ENCODE measurements around the gene DCC.
"Not testable (repeated sequence)": the region's sequence is repeated elsewhere in the genome, so short reads cannot be mapped to it uniquely, and the experiment has no call there.

DCC gene

DNA sequence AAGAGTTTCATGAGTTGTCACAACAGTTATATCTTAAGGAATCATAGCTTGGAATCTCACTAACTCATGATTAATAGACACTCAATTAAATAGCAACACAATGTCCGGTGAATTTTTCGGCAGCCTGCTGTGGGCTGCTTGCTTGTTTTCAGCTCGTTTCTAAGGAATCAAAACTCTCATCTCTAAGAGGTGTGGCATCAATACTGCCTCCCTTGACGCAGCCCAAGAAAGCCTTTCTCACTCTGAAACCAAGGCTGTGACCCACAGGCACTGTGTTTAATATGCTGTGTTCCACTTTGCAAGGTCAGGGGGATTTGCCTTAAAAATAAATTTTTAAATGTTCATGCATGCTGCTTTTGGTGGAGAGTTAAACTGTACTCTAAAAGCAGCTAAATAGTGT is 5.4 kb downstream of the DCC start:
- H3K27ac ChIP-seq, result no peak overlapping the region
- TF ChIP-seq, protein P1, sequence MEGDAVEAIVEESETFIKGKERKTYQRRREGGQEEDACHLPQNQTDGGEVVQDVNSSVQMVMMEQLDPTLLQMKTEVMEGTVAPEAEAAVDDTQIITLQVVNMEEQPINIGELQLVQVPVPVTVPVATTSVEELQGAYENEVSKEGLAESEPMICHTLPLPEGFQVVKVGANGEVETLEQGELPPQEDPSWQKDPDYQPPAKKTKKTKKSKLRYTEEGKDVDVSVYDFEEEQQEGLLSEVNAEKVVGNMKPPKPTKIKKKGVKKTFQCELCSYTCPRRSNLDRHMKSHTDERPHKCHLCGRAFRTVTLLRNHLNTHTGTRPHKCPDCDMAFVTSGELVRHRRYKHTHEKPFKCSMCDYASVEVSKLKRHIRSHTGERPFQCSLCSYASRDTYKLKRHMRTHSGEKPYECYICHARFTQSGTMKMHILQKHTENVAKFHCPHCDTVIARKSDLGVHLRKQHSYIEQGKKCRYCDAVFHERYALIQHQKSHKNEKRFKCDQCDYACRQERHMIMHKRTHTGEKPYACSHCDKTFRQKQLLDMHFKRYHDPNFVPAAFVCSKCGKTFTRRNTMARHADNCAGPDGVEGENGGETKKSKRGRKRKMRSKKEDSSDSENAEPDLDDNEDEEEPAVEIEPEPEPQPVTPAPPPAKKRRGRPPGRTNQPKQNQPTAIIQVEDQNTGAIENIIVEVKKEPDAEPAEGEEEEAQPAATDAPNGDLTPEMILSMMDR (conservative IDR thresholded peaks at IDR 0.05), result no peak
- TF ChIP-seq ZFX (IDR thresholded peaks at IDR 0.05), result no peak

DNA sequence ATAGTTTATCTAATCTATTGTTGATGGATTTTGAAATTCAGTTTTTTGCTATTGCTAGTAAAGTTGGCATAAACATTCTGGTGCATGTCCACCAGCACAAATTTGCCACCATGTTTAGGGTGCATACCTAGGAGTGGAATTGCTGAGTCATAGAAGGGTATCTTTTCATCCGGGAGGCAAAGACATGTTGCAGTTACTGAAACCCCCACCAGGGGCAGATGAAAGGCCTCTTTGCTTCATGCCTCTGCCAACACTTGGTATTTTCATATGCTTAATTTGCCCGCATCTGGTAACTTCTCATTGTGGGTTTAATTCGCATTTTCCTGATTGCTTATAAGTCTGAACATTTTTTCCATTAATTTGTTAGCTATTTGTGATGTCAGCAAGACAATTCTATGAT is 8.2 kb downstream of the DCC start:
- H3K27ac ChIP-seq, result no peak overlapping the region

DNA sequence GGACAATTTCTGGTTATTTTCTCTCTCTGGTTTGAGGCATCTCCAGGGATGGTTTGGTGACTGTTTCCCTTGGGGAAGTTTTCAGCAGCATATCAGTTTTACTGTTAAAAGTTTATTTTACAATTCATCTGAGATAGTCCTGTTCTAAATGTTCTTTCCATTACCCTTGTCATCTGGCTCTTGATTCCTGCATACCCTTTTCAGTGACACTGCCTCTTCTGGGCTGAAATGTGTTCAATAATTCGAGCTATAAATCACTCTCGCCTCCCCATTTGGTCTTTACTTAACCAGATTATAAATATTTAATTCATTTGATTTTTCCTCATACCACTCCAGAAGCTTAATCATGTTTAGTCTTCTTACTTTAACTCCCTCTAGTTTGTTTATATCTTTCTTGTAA is 9.5 kb downstream of the DCC start:
- TF ChIP-seq, protein P1 (conservative IDR thresholded peaks at IDR 0.05), result no peak
- TF ChIP-seq ZFX (IDR thresholded peaks at IDR 0.05), result no peak
- H3K27ac ChIP-seq, result no peak overlapping the region

More for the DNA sequence above, 8.2 kb downstream of the DCC start:
- no peak for TF ChIP-seq ZFX (IDR thresholded peaks at IDR 0.05)
- TF ChIP-seq, protein P1 (conservative IDR thresholded peaks at IDR 0.05), result peak; percentile 47

DNA sequence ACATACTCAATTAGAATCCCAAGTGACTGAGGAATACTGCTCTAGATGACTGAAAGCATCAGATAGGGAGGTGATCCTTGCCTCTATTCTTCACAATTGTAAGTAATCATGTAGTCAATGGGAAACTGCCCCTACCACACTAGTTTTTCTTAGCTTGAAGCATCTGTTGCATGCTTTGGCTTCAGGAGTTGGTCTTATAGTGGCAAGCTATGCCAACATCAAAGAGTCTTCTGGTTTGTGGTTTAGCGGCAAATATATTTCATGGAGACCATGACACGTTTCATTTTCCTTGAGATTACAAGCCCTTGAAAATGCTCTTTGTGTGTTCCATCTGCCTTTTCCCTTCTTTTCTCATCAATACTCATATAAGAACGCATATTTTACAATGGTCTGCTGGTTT is 12.9 kb downstream of the DCC start:
- TF ChIP-seq ZFX (IDR thresholded peaks at IDR 0.05), result no peak
- TF ChIP-seq, protein P1 (conservative IDR thresholded peaks at IDR 0.05), result no peak
- no peak overlapping the region for H3K27ac ChIP-seq

DNA sequence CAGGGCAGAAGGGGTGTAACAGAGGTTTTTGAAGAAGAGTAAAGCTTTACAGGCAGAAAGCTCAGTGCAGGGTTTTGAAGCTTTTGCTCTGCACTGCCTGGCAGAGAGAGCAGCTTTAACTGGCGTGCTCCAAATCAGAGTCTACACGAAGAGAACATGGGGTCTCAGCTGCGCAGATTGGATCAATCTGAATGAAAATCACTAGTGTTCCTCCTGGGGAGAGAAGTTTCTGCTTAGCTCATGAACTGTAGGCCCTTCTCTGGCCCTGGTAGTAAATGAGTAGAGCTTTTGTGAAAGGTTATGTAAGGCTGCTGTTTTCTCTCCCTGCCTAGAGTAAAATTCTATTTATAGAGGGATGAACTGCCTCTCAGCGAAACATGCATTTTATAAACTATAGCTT is 13.6 kb downstream of the DCC start:
- no peak overlapping the region for H3K27ac ChIP-seq
- TF ChIP-seq ZFX (IDR thresholded peaks at IDR 0.05), result no peak
- TF ChIP-seq, protein P1 (conservative IDR thresholded peaks at IDR 0.05), result no peak

DNA sequence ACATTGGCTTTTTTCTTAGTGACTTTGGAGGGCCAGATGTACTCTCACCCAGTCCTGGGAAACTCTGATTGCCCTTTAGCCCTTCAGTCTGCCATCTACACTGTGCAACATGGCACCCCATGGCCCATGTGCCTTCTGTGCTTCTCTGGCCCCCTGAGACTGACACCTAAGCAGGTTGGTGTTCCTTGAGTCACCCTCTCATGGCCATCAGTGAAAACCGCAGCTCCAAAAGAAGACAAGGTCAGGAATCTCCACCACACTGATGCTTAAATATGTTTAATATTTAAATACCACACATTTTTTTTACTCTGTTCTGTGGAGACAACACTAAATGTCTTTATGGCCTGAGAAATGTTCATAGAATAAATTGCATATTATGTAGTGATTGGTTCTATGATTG is 23.9 kb downstream of the DCC start:
- no peak overlapping the region for H3K27ac ChIP-seq
- TF ChIP-seq ZFX (IDR thresholded peaks at IDR 0.05), result no peak
- TF ChIP-seq, protein P1 (conservative IDR thresholded peaks at IDR 0.05), result no peak

DNA sequence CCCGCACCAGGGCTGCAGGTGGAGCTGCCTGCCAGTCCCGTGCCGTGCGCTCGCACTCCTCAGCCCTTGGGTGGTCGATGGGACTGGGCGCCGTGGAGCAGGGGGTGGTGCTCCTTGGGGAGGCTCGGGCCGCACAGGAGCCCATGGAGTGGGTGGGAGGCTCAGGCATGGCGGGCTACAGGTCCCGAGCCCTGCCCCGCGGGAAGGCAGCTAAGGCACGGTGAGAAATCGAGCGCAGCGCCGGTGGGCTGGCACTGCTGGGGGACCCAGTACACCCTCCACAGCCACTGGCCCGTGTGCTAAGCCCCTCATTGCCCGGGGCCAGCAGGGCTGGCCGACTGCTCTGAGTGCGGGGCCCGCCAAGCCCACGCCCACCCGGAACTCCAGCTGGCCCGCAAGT is 26.9 kb downstream of the DCC start:
- H3K27ac ChIP-seq, result not testable (repeated sequence)

DNA sequence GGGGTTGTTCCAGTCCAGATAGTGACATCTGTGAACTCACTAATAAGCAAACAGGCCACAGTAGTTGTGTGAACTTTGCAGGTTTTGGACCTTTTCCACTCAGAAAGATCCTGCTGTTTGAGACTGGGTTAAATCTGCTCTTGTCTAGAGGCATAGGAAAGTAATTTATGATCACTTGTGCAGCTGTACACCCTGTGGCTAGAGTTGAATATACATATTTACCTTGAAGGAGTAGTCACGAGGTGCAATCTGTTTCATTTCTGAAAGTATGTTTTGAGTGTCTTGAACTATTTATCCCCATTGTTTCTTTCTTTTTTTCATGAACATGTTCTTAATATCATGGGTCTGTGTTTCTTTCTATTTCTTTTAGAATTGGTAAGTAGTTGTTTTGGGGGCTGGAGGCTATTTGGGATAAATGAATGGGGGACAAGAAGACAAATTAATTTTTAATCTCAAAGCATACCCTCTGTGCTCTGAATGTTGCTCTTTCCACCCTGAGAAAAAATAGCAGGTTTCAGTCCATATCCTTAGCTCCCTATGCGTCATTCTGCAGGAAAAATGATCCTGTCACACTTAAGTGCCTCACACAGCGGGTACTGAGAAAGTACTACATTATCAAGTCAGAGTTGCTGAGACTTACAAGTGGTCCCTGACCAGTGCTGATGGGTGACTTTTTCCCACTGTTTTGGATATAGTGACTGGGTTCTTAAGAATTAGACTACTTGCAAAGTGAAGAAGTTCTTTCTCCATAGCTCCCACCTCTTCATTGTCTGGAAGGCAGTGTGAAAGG is 28.2 kb downstream of the DCC start:
- H3K27ac ChIP-seq, result no peak overlapping the region
- TF ChIP-seq, protein P1 (conservative IDR thresholded peaks at IDR 0.05), result no peak
- TF ChIP-seq ZFX (IDR thresholded peaks at IDR 0.05), result no peak

Data from C4-2B (cell line).